Measurements from ENCODE around the gene MYO1F.

DNA sequence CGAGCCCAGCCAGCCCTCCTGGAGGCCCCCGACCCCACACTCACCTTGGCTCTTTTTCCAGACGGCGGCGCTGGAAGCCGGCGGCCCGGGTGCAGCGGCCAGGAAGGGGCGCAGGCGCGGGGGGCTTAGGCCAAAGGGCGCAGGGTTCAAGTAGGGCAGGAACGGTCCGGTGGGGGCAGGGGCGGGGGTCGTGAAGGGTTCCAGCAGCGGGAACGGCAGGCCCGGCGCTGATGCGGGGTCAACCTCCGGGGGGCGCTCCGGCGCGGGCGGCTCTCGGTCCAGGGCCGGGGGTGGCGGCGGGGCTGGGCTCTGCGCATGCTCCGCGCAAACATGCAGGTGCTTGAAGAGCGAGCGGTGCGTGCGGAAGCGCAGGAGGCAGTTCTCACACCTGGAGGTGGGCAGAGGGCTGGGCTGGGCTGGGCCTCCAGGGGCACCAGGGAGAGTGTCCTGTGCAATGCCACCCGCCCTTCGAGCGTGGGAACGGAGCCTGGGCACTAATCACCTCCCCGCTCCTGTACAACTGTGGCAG lies 65.6 kb downstream of the MYO1F start:
- TF ChIP-seq ZFX (IDR thresholded peaks at IDR 0.05), result no peak
- TF ChIP-seq, protein P1, sequence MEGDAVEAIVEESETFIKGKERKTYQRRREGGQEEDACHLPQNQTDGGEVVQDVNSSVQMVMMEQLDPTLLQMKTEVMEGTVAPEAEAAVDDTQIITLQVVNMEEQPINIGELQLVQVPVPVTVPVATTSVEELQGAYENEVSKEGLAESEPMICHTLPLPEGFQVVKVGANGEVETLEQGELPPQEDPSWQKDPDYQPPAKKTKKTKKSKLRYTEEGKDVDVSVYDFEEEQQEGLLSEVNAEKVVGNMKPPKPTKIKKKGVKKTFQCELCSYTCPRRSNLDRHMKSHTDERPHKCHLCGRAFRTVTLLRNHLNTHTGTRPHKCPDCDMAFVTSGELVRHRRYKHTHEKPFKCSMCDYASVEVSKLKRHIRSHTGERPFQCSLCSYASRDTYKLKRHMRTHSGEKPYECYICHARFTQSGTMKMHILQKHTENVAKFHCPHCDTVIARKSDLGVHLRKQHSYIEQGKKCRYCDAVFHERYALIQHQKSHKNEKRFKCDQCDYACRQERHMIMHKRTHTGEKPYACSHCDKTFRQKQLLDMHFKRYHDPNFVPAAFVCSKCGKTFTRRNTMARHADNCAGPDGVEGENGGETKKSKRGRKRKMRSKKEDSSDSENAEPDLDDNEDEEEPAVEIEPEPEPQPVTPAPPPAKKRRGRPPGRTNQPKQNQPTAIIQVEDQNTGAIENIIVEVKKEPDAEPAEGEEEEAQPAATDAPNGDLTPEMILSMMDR (conservative IDR thresholded peaks at IDR 0.05), result no peak

Data from C4-2B (cell line).